ENCODE data around the gene C11orf71.

Gene C11orf71

DNA sequence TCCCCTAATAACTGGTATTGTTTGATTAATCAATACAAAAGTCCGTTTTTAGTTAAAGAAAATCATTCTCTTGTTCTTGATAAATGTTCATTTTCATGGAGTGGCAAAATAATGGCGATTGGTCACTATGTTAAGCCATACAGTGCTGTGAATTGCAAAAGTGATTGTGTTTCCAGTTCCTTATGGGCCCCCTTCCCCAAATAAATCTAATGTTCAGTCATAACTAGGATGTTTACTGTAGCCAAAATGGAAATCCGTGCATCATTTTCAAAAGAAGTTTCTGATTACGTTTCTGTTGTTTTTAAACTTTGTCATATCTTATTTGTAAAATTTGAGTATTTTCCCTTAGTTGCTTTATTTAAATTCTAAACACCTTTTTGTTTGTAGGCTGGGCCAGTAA, 1.0 kb upstream of the C11orf71 start:
- DNase-seq (ENCODE audit: extremely low spot score), result no peak
- TF ChIP-seq ARNT (IDR thresholded peaks at IDR 0.05) (no peak), BHLHE40 (IDR thresholded peaks at IDR 0.05; ENCODE audit: borderline replicate concordance) (no peak), FOXM1 (IDR thresholded peaks at IDR 0.05; ENCODE audit: borderline replicate concordance) (no peak), LEF1 (IDR thresholded peaks at IDR 0.05; ENCODE audit: borderline replicate concordance) (no peak), ELF4 (IDR thresholded peaks at IDR 0.05) (no peak), SUZ12 (IDR thresholded peaks at IDR 0.05) (no peak), TARDBP (IDR thresholded peaks at IDR 0.05) (no peak), CTBP1 (IDR thresholded peaks at IDR 0.05; ENCODE audit: borderline replicate concordance) (no peak), HDGF (IDR thresholded peaks at IDR 0.05; ENCODE audit: borderline replicate concordance) (no peak), SP1 (IDR thresholded peaks at IDR 0.05) (no peak), FOXK2 (IDR thresholded peaks at IDR 0.05) (no peak), NFRKB (IDR thresholded peaks at IDR 0.05) (no peak), ZNF384 (IDR thresholded peaks at IDR 0.05) (no peak), L3MBTL2 (conservative IDR thresholded peaks at IDR 0.05) (no peak), FOXA1 (IDR thresholded peaks at IDR 0.05) (no peak)
- TF ChIP-seq, protein P1, sequence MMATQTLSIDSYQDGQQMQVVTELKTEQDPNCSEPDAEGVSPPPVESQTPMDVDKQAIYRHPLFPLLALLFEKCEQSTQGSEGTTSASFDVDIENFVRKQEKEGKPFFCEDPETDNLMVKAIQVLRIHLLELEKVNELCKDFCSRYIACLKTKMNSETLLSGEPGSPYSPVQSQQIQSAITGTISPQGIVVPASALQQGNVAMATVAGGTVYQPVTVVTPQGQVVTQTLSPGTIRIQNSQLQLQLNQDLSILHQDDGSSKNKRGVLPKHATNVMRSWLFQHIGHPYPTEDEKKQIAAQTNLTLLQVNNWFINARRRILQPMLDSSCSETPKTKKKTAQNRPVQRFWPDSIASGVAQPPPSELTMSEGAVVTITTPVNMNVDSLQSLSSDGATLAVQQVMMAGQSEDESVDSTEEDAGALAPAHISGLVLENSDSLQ (IDR thresholded peaks at IDR 0.05), result no peak
- ChIA-PET CTCF (no interaction called here), POLR2A (interaction anchor here (1.1 kb wide), 1 partner anchor 38 kb away, joined by 3 read pairs; the partner anchor contains the start of gene REXO2)

DNA sequence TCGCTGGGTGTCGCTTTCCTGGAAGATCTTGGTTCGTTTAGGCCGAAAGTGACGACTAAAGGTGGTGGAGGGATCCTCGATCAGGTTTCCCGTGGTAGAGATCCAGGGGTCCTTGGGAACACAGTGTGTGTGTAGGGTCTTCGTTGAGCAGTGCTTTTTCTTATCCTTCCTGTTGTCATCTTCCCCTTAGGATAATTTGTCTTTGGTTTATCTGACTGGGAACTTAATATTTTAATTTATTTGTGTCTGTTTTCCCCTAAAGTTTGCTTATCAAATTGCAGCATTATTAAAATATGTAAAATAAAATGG, 558 bp upstream of the C11orf71 start:
- no peak for TF ChIP-seq CTBP1 (IDR thresholded peaks at IDR 0.05; ENCODE audit: borderline replicate concordance)
- TF ChIP-seq LEF1 (IDR thresholded peaks at IDR 0.05; ENCODE audit: borderline replicate concordance), result no peak
- TF ChIP-seq FOXK2 (IDR thresholded peaks at IDR 0.05), result no peak
- no peak for TF ChIP-seq BHLHE40 (IDR thresholded peaks at IDR 0.05; ENCODE audit: borderline replicate concordance)
- no peak for TF ChIP-seq SP1 (IDR thresholded peaks at IDR 0.05)
- no peak for TF ChIP-seq ELF4 (IDR thresholded peaks at IDR 0.05)
- CTCF ChIA-PET, result interaction anchor here (1.3 kb wide), 1 partner anchor 61 kb away, joined by 5 read pairs; no protein-coding TSS in a partner anchor
- POLR2A ChIA-PET, result no interaction called here
- no peak for DNase-seq (ENCODE audit: extremely low spot score)

DNA sequence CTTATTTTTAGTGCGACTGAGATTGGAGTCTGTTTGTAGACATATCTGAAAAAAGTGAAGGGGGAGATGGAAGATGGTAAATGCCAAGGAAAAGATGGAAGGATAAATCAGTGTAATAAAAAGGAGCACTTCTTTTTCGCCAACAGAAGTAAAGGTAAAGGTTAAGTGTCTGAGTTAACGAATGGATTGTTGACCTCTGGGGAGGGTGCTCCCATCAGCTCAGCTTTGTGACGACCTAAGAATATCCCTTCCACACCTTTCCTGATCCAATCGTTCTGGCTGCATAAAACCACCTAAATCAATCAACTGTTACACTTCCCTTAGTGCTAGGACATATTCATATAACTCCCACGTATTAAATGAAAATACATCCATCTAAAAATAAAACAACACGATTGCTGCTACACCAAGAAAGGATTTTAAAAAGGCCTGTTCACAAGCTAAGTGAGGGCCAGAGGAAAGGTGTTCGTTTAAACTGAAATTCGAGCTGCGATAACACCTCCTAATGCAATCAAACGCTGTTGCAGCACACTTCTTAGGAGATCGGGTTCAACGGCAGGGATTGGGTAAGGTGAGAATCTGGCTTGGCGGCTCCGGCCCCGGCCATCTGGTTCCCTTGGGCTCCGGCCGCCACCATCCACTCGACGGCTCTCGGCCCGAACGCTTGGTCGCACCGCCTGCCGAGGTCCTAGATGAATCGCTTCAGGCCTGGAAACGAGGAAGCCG, 658 bp downstream of the C11orf71 start:
- CTCF ChIA-PET, result interaction anchor here (1.3 kb wide), 1 partner anchor 59 kb away, joined by 5 read pairs; no protein-coding TSS in a partner anchor
- TF ChIP-seq HDGF (IDR thresholded peaks at IDR 0.05; ENCODE audit: borderline replicate concordance), result no peak
- no peak for TF ChIP-seq ZNF384 (IDR thresholded peaks at IDR 0.05)
- no peak for TF ChIP-seq FOXM1 (IDR thresholded peaks at IDR 0.05; ENCODE audit: borderline replicate concordance)
- peak; percentile 89 for TF ChIP-seq L3MBTL2 (conservative IDR thresholded peaks at IDR 0.05)
- no peak for TF ChIP-seq FOXK2 (IDR thresholded peaks at IDR 0.05)
- POLR2A ChIA-PET, result interaction anchor here (1.0 kb wide), 1 partner anchor 39 kb away, joined by 3 read pairs; the partner anchor contains the start of gene REXO2
- DNase-seq (ENCODE audit: extremely low spot score), result no peak

DNA sequence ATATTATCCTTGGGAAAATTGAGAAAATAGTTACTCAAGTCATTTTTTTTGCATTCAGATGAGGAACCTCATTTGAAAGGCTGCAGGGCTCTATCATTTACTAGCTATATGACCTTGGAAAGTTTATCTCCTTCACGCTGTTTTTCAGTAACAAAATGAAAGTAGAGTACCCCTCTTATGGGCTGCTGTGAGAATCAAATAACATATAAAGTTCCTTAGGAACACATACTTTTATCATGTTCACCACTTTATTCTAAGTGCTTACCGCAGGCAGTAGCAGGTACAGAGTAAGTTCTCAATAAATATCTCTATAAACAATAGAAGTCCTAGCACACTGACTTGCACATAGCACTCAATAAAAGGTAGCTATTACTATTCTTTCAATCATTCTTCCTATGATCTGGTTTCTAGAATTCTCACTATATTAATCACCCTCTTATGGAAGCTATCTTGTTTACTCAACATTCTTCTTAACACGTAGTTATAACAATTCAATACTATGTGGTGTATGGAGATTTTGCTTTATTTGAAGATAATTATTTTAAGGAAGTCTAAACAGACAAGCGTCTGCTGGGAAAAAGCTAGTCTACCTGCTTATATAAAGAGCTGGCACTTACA, 1.9 kb downstream of the C11orf71 start:
- CTCF ChIA-PET, result interaction anchor here (1.3 kb wide), 1 partner anchor 19 kb away, joined by 3 read pairs; no protein-coding TSS in a partner anchor
- POLR2A ChIA-PET, result interaction anchor here (1.0 kb wide), 1 partner anchor 41 kb away, joined by 3 read pairs; the partner anchor contains the start of gene REXO2
- no peak for DNase-seq (ENCODE audit: extremely low spot score)
- TF ChIP-seq L3MBTL2 (conservative IDR thresholded peaks at IDR 0.05), result no peak
- TF ChIP-seq CTBP1 (IDR thresholded peaks at IDR 0.05; ENCODE audit: borderline replicate concordance), result peak; percentile 38; the same call in 1 of the 2 replicates
- TF ChIP-seq FOXK2 (IDR thresholded peaks at IDR 0.05), result no peak
- TF ChIP-seq, protein P1 (IDR thresholded peaks at IDR 0.05), result 0 out of 2 replicates have a peak, but pooled peaks have one; percentile 7
- no peak for TF ChIP-seq ARNT (IDR thresholded peaks at IDR 0.05)

DNA sequence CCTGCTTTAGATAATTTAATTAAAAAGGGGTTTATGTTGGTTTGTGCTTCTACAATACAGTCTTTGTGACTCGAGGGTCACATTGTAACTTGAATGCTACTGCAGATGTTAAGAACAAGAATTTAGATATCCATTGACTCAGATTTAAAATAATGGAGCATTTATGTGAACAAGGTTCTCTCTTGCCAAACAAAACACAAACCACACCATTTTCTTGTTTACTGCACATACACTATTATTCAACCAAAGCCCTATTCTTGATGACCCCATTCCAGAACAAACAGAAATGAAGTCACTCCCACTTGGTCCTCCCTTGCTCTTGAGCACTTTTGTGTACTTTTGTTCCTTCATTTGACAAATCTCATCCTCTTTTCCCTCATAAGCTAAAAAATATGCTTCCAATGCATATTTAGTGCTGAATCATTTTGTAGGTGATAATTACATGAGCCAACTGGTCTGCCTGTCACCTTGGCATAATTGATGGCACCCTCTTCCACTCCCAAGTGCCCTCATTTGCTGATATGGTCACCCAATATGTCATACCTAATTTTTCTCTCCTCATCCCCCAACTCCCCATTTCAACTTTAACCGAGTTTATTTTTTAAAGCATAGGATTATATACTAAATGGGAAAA, 2.8 kb downstream of the C11orf71 start:
- ChIA-PET POLR2A (no interaction called here), CTCF (interaction anchor here (1.3 kb wide), 1 partner anchor 20 kb away, joined by 3 read pairs; no protein-coding TSS in a partner anchor)
- no peak for TF ChIP-seq L3MBTL2 (conservative IDR thresholded peaks at IDR 0.05)
- TF ChIP-seq LEF1 (IDR thresholded peaks at IDR 0.05; ENCODE audit: borderline replicate concordance), result no peak
- TF ChIP-seq BHLHE40 (IDR thresholded peaks at IDR 0.05; ENCODE audit: borderline replicate concordance), result no peak
- TF ChIP-seq, protein P1 (IDR thresholded peaks at IDR 0.05), result peak; percentile 76
- TF ChIP-seq NFRKB (IDR thresholded peaks at IDR 0.05), result no peak
- no peak for TF ChIP-seq FOXA1 (IDR thresholded peaks at IDR 0.05)
- DNase-seq (ENCODE audit: extremely low spot score), result no peak

DNA sequence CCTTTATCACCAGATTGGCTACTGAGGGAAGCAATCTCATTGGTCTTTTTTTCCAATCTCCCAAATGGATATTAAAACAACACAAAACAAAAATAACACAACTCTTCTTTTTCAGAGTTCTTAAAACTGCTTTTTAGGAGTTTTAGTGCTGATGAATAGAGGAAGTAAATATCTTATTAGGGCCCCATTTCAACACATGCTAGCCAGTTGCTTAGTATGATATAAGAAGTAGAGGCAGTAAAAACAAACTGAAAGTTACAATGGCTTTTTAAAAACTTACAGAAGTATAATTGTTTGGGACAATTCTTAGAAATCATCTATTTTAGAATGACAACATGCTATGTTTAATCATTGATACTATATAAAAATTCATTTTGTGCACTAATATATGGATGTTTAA, 3.4 kb downstream of the C11orf71 start:
- POLR2A ChIA-PET, result no interaction called here
- CTCF ChIA-PET, result no interaction called here
- no peak for DNase-seq (ENCODE audit: extremely low spot score)
- TF ChIP-seq ZNF384 (IDR thresholded peaks at IDR 0.05), result no peak
- no peak for TF ChIP-seq FOXA1 (IDR thresholded peaks at IDR 0.05)
- TF ChIP-seq, protein P1 (IDR thresholded peaks at IDR 0.05), result no peak
- no peak for TF ChIP-seq FOXM1 (IDR thresholded peaks at IDR 0.05; ENCODE audit: borderline replicate concordance)
- no peak for TF ChIP-seq CTBP1 (IDR thresholded peaks at IDR 0.05; ENCODE audit: borderline replicate concordance)
- TF ChIP-seq TARDBP (IDR thresholded peaks at IDR 0.05), result no peak
- no peak for TF ChIP-seq ARNT (IDR thresholded peaks at IDR 0.05)
- TF ChIP-seq NFRKB (IDR thresholded peaks at IDR 0.05), result no peak
- no peak for TF ChIP-seq L3MBTL2 (conservative IDR thresholded peaks at IDR 0.05)
- TF ChIP-seq HDGF (IDR thresholded peaks at IDR 0.05; ENCODE audit: borderline replicate concordance), result no peak
- no peak for TF ChIP-seq FOXK2 (IDR thresholded peaks at IDR 0.05)
- no peak for TF ChIP-seq BHLHE40 (IDR thresholded peaks at IDR 0.05; ENCODE audit: borderline replicate concordance)
- no peak for TF ChIP-seq SUZ12 (IDR thresholded peaks at IDR 0.05)
- TF ChIP-seq ELF4 (IDR thresholded peaks at IDR 0.05), result no peak
- no peak for TF ChIP-seq LEF1 (IDR thresholded peaks at IDR 0.05; ENCODE audit: borderline replicate concordance)
- TF ChIP-seq SP1 (IDR thresholded peaks at IDR 0.05), result no peak

Data from HEK293T (cell line).